SU-DHL-6 (cell line): ENCODE results near the gene STPG2.

Source experiments
- H2AFZ ChIP-seq: fragments of 200-600 bp; sonication (generic); 2 replicates; pipeline ENCODE4 v1.6.1; 2014; ENCODE audit warnings: low read depth, mild to moderate bottlenecking, moderate library complexity, mixed read lengths, antibody characterized with exemption, low read length; ENCODE audit not compliant: severe bottlenecking
- H3F3A ChIP-seq: fragments of 200-600 bp; shearing (Covaris generic); 2 replicates; pipeline ENCODE4 v1.6.0; 2016; ENCODE audit warnings: antibody characterized with exemption, mild to moderate bottlenecking; ENCODE audit not compliant: insufficient read depth
- H3K27ac ChIP-seq: fragments of 200-600 bp; sonication (generic); 2 replicates; pipeline ENCODE4 v1.5.1; 2016; ENCODE audit warnings: low read depth, mild to moderate bottlenecking, low read length, moderate library complexity, mixed read lengths
- H3K27me3 ChIP-seq: fragments of 200-600 bp; sonication (generic), shearing (Covaris generic); 2 replicates; pipeline ENCODE4 v1.6.0; 2014; ENCODE audit warnings: mild to moderate bottlenecking, low read length
- H3K36me3 ChIP-seq: fragments of 200-600 bp; sonication (generic); 2 replicates; pipeline ENCODE4 v1.6.1; 2014; ENCODE audit warnings: mild to moderate bottlenecking, low read length, mixed read lengths
- H3K4me2 ChIP-seq: fragments of 300-600, 200-600 bp; shearing (Covaris generic), sonication (generic); 2 replicates; pipeline ENCODE4 v1.6.0; 2014; ENCODE audit warnings: low read length, low read depth, mild to moderate bottlenecking; ENCODE audit not compliant: poor library complexity, severe bottlenecking
- H3K4me3 ChIP-seq: fragments of 200-600 bp; sonication (generic); 2 replicates; pipeline ENCODE4 v1.5.1; 2014; ENCODE audit warnings: antibody characterized with exemption, low read length, mild to moderate bottlenecking, mixed read lengths; ENCODE audit not compliant: insufficient read depth, poor library complexity, severe bottlenecking
- H3K79me2 ChIP-seq: fragments of 200-600 bp; sonication (generic); 2 replicates; pipeline ENCODE4 v1.6.1; 2014; ENCODE audit warnings: mild to moderate bottlenecking, low read length, moderate library complexity; ENCODE audit not compliant: insufficient read depth
- H3K9ac ChIP-seq: fragments of 200-600 bp; sonication (generic); 2 replicates; pipeline ENCODE4 v1.7.0; 2014; ENCODE audit warnings: mild to moderate bottlenecking, low read length
- H3K9me2 ChIP-seq: fragments of 200-600 bp; sonication (generic); replicated peaks from 2 replicates; pipeline ENCODE4 v1.6.1; 2014; ENCODE audit warnings: low read length; ENCODE audit not compliant: insufficient read depth
- H3K9me3 ChIP-seq: fragments of 200-600 bp; sonication (generic); 2 replicates; pipeline ENCODE4 v1.6.1; 2014; ENCODE audit warnings: low read length, mixed read lengths; ENCODE audit not compliant: insufficient read depth
- H4K20me1 ChIP-seq: fragments of 200-600 bp; sonication (generic); 2 replicates; pipeline ENCODE4 v1.6.1; 2014; ENCODE audit warnings: low read depth, mild to moderate bottlenecking, antibody characterized with exemption, low read length, moderate library complexity, mixed read lengths
- CTCF ChIP-seq: fragments of 200-600 bp; sonication (generic); IDR thresholded peaks from one replicate; pipeline ENCODE4 v1.5.1; 2017; ENCODE audit warnings: antibody characterized with exemption, mild to moderate bottlenecking, low read length, moderate library complexity; ENCODE audit not compliant: insufficient read depth, poor library complexity, severe bottlenecking
- EZH2phosphoT487 ChIP-seq: fragments of 200-600 bp; sonication (generic), shearing (Covaris generic); conservative IDR thresholded peaks from 2 replicates; pipeline ENCODE4 v1.6.1; 2018; ENCODE audit warnings: mild to moderate bottlenecking, antibody characterized with exemption, low read length, moderate library complexity, mixed read lengths

Gene STPG2

GRCh38 chr4:97778174-97778573, 365.1 kb downstream of the STPG2 start:
- no peak overlapping the region for H2AFZ ChIP-seq
- no peaks in the 10 kb centered on the region for H3F3A ChIP-seq
- H3K27ac ChIP-seq = no peak overlapping the region
- H3K9me3 ChIP-seq = no peaks in the 10 kb centered on the region
- no peak overlapping the region for H3K4me3 ChIP-seq
- no peak overlapping the region for H3K4me2 ChIP-seq
- no peaks in the 10 kb centered on the region for H3K27me3 ChIP-seq
- TF ChIP-seq EZH2phosphoT487 = no peak
- no peak for TF ChIP-seq CTCF
- no peaks in the 10 kb centered on the region for H4K20me1 ChIP-seq
- H3K9me2 ChIP-seq = no peaks in the 10 kb centered on the region
- H3K9ac ChIP-seq = no peak overlapping the region
- no peaks in the 10 kb centered on the region for H3K36me3 ChIP-seq
- no peaks in the 10 kb centered on the region for H3K79me2 ChIP-seq

- Histone ChIP-seq H3K4me2 (no peak overlapping the region), H3K4me3 (no peak overlapping the region)
Observed at GRCh38 chr4:97774347-97774989, 368.8 kb downstream of the STPG2 start.

GRCh38 chr4:97770222-97770621, 373.1 kb downstream of the STPG2 start:
- no peak overlapping the region for H3K9ac ChIP-seq
- no peaks in the 10 kb centered on the region for H3F3A ChIP-seq
- no peaks in the 10 kb centered on the region for H4K20me1 ChIP-seq
- no peaks in the 10 kb centered on the region for H3K36me3 ChIP-seq
- no peaks in the 10 kb centered on the region for H3K27me3 ChIP-seq
- no peak overlapping the region for H2AFZ ChIP-seq
- no peaks in the 10 kb centered on the region for H3K9me2 ChIP-seq
- no peaks in the 10 kb centered on the region for H3K79me2 ChIP-seq
- TF ChIP-seq EZH2phosphoT487 = no peak
- TF ChIP-seq CTCF = no peak
- H3K27ac ChIP-seq = no peak overlapping the region
- no peak overlapping the region for H3K4me3 ChIP-seq
- H3K4me2 ChIP-seq = no peak overlapping the region
- H3K9me3 ChIP-seq = no peaks in the 10 kb centered on the region

More at GRCh38 chr4:97774347-97774989, 368.8 kb downstream of the STPG2 start:
- no peak overlapping the region for H3K9ac ChIP-seq
- no peaks in the 10 kb centered on the region for H4K20me1 ChIP-seq
- no peak overlapping the region for H3K27ac ChIP-seq
- no peaks in the 10 kb centered on the region for H3K9me2 ChIP-seq
- H2AFZ ChIP-seq = no peak overlapping the region
- H3K9me3 ChIP-seq = no peaks in the 10 kb centered on the region
- no peaks in the 10 kb centered on the region for H3K27me3 ChIP-seq
- TF ChIP-seq EZH2phosphoT487 (no peak), CTCF (no peak)
- no peaks in the 10 kb centered on the region for H3K79me2 ChIP-seq
- no peaks in the 10 kb centered on the region for H3K36me3 ChIP-seq
- H3F3A ChIP-seq = no peaks in the 10 kb centered on the region
